Prostate gland (tissue), 2 donors: ENCODE data around the gene ANG.

ENCODE experiments used
- POLR2A ChIP-seq: fragments of 450-650 bp; IDR thresholded peaks from one replicate; pipeline ENCODE4 v1.6.1; 2016; ENCODE audit warnings: antibody characterized with exemption, mild to moderate bottlenecking
- POLR2AphosphoS5 ChIP-seq: sonication (generic); formaldehyde crosslinking; IDR thresholded peaks from one replicate; pipeline ENCODE4 v1.6.1; 2017; ENCODE audit warnings: antibody characterized with exemption
- TF ChIP-seq, protein P1 (sequence below), 4 experiments: fragments of 200-600 bp in 2 of 4; fragments of 450-650 bp in 2 of 4; sonication (generic) in 2 of 4; IDR thresholded peaks; 1 replicate in 3 of 4; 2 replicates in 1 of 4; pipeline ENCODE4 v1.5.1; 2016 to 2019; ENCODE audit warnings: antibody characterized with exemption in 4 of 4, mild to moderate bottlenecking in 2 of 4, moderate library complexity in 2 of 4

DNA sequence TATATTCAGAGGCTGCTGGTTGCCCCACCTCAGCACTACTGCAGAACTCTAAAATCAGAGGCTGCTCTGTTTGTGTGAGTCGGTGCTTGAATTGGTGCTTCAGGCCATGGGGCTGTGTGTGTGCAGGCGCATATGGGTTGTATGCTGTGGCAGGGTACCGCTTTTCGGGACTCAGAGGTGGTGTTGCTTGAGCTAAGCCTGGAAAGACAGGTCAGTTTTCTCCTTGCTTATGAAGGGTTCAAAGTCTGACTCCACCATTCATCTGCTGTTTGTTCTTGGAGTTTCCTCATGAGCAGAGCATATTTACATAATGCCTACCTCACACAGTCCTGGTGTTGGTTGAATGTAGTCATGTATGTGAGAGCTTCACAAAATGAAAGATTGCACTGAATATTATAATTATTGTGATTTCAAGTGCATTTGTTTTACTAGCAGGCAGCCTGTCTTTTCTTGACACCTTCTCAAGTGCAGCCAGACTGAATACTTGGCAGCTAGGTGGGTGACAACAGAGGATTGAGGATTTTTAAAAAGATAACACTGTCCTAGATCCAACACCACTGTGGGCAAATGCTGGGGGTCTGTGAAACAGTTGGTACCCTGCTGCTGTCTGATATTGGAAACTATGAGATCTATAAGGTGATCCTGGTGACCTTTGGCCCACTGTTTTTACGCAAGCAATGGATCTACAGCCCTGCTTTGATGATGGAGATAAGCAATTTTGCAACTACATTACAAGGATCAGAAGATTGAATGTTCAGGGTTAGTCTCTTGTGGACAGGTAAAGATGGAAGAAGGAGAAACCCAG is 1.0 kb upstream of the ANG start:
- TF ChIP-seq POLR2AphosphoS5 (peak; percentile 55), POLR2A (no peak)
- TF ChIP-seq, protein P1, sequence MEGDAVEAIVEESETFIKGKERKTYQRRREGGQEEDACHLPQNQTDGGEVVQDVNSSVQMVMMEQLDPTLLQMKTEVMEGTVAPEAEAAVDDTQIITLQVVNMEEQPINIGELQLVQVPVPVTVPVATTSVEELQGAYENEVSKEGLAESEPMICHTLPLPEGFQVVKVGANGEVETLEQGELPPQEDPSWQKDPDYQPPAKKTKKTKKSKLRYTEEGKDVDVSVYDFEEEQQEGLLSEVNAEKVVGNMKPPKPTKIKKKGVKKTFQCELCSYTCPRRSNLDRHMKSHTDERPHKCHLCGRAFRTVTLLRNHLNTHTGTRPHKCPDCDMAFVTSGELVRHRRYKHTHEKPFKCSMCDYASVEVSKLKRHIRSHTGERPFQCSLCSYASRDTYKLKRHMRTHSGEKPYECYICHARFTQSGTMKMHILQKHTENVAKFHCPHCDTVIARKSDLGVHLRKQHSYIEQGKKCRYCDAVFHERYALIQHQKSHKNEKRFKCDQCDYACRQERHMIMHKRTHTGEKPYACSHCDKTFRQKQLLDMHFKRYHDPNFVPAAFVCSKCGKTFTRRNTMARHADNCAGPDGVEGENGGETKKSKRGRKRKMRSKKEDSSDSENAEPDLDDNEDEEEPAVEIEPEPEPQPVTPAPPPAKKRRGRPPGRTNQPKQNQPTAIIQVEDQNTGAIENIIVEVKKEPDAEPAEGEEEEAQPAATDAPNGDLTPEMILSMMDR (IDR thresholded peaks at IDR 0.05) = no peak
